Fibroblast of villous mesenchyme (primary cell): ENCODE data around the gene LRFN4. TPM values are rescaled to one million over a fixed set of nuclear protein-coding genes. Genes with fewer than 3 reads are reported as not detected.

Experiments used
- DNase-seq: peaks from one replicate; pipeline ENCODE4 v3.0.0-alpha.2; 2010; ENCODE audit warnings: low read depth
- H3K4me3 ChIP-seq: 2 replicates; pipeline ENCODE4 v1.5.1; 2011; ENCODE audit warnings: low read depth, mild to moderate bottlenecking, low read length
- CTCF ChIP-seq: IDR thresholded peaks from 2 replicates; pipeline ENCODE4 v1.5.1; 2012; ENCODE audit warnings: low read depth, mild to moderate bottlenecking, low read length; ENCODE audit not compliant: insufficient read depth
- total RNA-seq: library from RNA; depleted of rRNA; stranded (reverse); fragments of >200 nt; gene quantifications from 2 replicates; pipeline ENCODE4 v1.2.3, GENCODE V29; 2012

The LRFN4 gene
- total RNA-seq, 1 donor: 9.9 TPM

- no peak for TF ChIP-seq CTCF
- DNase-seq: no peak
- no peak overlapping the region for H3K4me3 ChIP-seq
Measured at GRCh38 chr11:66874232-66874631, 17.4 kb downstream of the LRFN4 start.

- TF ChIP-seq CTCF: no peak
Measured at GRCh38 chr11:66875378-66875777, 18.5 kb downstream of the LRFN4 start.

GRCh38 chr11:66877588-66878385 lies 20.9 kb downstream of the LRFN4 start:
- no peak overlapping the region for H3K4me3 ChIP-seq
- DNase-seq: peak; percentile 84
- no peak for TF ChIP-seq CTCF

More at GRCh38 chr11:66875378-66875777, 18.5 kb downstream of the LRFN4 start:
- no peak for DNase-seq
- no peak overlapping the region for H3K4me3 ChIP-seq

- no peak for TF ChIP-seq CTCF
- DNase-seq: peak; percentile 45
- no peak overlapping the region for H3K4me3 ChIP-seq
Measured at GRCh38 chr11:66878474-66878873, 21.6 kb downstream of the LRFN4 start.

GRCh38 chr11:66879000-66879399 lies 22.1 kb downstream of the LRFN4 start:
- no peak overlapping the region for H3K4me3 ChIP-seq
- no peak for DNase-seq
- TF ChIP-seq CTCF: no peak

- no peak overlapping the region for H3K4me3 ChIP-seq
- no peak for DNase-seq
- no peak for TF ChIP-seq CTCF
Measured at GRCh38 chr11:66879583-66879982, 22.7 kb downstream of the LRFN4 start.

- no peak for TF ChIP-seq CTCF
- H3K4me3 ChIP-seq: no peak overlapping the region
- no peak for DNase-seq
Measured at GRCh38 chr11:66879999-66880398, 23.1 kb downstream of the LRFN4 start.
